HG03575 (cell line): ENCODE measurements around the gene TMEM52.

Experiments used
- ATAC-seq: cut with Tn5 transposase; IDR thresholded peaks from one replicate; pipeline ENCODE4 v1.9.1; 2021; ENCODE audit not compliant: unreplicated experiment, insufficient number of reproducible peaks, low FRiP score; ENCODE audit errors: extremely low read depth

The TMEM52 gene

DNA sequence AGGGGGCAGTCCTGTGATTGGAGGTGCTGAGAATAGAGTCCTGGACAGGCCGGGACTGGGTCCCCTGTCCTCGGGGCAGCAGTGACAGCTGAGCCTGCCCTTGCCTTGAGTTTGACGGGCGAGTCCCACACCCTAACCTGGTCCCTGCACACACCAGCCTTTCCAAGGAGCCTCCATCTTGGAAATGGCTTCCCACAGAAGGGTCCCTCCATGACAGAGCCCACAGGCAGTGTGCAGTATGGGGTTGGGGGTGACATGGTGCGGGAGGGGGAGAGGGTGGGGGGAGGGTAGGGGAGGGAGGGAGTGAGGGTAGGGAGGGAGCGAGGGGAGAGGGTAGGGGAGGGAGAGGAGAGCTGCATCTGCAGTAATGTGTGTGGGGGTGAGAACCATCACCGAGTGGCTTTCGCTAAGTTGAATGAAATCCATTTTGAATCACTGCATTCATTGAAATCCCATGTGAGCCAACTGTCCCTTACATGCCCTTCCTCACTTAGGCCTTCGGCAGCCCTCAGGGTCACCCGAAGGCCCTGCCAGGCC lies 10.1 kb upstream of the TMEM52 start:
- ATAC-seq = no peak

DNA sequence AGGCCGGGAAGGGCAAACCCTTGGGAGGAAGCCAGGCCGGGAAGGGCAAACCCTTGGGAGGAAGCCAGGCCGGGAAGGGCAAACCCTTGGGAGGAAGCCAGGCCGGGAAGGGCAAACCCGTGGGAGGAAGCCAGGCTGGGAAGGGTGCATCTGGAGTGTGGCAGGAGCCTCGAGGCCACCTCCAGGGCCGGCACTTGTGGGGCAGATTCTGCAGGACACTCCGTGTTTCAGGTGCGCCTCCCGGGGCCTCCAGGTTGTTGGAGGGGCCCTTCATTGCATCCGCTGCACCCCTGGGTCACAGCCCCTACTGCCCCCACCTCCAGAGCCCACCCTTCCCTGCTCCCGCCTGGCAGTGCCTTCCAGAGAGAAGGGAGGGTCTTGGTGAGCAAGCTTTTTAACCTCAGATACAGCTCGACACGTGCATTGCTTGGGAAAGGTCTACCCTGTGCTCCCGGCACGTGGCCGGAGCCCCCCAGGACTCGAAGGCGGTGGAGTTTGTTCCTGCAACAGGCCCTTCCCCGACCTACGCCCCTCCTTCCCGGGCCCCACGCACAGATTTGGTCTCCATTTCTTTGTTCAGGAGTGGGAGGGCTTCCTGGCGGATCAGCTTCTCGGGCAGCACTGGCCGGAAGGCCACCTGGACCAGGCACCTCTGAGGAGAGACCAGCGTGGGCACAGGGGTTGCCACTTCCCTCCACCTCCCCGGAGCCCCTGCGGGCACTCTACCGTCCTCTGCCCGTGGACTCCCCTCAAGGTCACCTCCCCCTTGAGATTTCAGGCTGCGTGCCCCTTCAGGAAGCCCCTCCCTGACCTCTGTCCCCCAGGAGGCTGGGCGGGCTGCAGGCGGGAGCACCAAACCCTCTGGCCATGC lies 9.4 kb upstream of the TMEM52 start:
- ATAC-seq = no peak

DNA sequence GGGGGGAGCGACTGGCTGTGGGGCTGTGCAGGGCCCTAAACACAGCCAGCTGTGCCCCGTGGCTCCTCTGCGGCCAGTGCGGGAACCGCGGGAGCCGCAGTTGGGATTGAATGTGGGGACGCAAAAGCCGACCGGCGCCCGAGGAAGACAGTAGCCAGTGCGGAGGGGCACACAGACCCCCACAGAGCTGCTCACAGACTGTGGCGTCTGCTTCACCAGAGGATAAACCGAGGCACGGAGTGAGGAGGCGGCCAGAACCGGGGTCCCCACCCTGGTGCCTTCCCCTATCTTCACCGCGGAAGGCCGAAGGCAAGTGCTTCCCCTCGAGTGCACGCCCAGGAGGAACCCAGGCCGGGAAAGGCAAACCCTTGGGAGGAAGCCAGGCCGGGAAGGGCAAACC lies 8.7 kb upstream of the TMEM52 start:
- ATAC-seq = no peak

DNA sequence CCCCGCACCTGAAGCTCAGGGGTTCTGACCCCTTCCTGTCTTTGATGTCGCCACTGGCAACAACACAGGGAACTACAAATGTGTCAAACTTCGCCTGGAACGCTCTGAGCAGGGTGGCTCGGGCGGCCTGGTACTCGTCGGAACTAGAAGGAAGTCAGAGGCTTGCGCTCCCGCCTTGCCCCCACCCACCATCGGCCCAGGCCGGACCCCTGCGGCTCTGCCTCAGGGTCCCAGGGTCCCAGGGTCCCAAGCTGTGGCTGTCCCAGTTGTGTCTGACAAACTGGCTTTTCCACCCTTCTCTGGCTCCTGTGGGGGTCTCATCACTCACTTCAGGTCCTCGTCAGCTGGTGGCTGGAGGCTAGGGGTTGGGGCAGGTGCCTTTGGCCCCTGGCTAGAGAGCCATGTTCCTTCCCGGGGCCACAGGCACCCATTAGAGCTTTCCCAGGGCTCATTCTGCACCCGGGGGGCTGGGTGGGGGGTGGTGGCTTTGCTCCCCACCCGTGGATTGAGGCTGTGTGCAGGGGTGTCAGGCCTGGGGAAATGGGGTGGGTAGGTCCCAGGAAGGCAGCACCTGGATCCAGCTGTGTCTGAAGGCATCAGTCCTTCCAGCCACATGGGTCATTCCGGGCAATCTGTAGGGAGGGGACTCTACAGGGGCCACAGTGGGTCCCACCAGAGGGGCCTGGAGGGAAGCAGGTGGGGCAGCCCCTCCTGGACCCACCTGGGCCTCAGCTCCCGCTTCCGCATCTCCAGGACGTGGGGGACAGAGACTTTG lies 8.0 kb upstream of the TMEM52 start:
- no peak for ATAC-seq

DNA sequence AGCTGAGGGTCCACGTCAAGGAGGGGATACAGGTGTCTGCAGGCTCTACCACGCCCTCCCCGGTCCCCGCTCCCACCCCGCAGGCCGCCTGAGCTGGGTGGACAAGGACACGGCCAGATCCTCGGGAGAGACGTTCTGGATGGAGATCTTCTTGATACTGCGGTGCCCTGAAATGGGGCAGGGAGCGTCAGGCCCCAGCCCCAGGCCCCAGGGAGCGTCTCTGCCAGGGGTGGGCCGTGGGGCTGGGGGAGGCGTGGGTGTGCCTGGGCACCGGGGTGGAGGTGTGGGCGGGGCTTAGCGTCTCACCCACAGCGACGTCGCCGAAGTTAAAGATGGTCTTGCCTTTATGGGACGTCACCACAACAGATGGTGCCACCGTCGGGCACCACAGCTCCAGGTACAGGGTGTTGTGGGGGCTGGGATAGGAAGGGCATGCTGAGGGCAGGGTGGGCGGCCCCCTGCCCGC lies 7.3 kb upstream of the TMEM52 start:
- ATAC-seq = no peak

DNA sequence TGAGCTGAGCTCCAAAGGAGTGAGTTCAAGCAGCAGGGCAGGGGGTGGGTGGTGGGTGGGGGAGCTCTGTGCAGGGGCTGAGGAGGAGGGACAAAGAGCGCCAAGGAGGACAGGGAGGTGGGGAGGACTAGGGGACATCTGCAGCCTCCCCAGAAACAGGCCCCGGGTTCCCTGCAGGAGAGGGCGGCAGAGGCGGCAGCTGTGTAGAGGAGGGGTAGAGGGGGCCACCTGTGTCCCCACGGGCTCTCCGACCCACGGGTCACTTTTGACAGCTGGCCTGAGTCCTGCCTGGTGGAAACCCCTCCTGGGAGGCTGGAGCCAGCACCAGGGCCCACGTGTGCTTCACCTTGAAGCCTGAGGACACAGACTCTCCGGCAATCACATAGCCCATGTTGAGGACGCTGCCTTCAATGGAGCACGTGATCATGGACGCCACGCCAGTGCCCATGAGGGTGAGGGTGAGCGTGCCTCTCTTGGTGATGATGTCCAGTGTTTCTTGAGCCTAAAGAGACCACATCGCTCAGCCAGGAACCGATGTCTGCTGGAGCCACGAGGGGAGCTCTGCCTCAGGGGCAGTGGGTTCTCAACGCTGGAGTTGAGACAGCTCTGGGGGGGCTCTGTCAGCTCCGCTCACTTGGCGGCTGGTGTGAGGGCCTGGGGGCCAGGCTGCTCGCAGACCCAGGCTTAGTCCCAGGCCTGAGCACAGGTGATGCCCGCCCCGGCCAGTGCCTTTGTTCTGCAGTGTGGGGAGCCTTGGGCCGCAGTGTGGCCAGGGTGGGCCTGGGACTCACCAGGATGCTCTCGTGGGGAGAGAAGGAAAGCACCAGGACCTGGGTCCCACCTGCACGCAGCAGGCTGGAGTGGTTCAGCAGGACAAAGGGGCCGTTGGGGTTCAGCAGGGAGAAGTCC lies 6.6 kb upstream of the TMEM52 start:
- ATAC-seq = no peak

DNA sequence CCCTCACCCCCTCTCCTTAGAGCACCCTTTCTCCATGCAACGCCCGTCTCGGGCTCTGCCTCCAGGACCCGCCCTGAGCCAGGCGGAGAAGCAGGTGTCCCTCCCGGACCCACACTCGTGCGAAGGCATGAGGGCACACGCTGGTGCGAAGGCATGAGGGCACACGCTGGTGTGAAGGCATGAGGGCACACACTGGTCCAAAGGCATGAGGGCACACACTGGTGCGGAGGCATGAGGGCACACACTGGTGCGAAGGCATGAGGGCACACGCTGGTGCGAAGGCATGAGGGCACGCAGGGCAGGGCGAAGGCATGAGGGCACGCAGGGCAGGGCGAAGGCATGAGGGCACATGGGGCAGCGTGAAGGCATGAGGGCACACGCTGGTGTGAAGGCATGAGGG lies 5.8 kb upstream of the TMEM52 start:
- ATAC-seq = no peak

DNA sequence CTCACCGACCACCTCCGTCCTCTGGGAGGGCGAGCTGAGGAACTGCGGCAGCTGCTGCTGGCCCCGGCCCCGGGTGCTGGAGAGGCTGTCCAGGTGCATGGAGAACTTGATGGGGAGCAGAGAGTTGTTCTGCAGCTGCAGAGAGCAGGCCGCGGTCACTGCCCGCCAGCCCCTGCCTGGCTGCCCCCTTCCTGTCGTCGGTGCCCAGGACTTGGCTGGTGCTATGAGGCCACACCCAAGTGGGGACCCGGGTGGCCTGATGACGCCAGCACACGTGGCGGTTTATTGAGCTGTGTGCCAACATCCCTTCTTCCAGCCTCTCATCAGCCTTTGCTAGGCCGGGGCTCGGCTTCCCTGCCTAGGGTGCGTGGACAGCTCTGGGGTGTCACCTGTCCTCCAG lies 5.3 kb upstream of the TMEM52 start:
- ATAC-seq = no peak

DNA sequence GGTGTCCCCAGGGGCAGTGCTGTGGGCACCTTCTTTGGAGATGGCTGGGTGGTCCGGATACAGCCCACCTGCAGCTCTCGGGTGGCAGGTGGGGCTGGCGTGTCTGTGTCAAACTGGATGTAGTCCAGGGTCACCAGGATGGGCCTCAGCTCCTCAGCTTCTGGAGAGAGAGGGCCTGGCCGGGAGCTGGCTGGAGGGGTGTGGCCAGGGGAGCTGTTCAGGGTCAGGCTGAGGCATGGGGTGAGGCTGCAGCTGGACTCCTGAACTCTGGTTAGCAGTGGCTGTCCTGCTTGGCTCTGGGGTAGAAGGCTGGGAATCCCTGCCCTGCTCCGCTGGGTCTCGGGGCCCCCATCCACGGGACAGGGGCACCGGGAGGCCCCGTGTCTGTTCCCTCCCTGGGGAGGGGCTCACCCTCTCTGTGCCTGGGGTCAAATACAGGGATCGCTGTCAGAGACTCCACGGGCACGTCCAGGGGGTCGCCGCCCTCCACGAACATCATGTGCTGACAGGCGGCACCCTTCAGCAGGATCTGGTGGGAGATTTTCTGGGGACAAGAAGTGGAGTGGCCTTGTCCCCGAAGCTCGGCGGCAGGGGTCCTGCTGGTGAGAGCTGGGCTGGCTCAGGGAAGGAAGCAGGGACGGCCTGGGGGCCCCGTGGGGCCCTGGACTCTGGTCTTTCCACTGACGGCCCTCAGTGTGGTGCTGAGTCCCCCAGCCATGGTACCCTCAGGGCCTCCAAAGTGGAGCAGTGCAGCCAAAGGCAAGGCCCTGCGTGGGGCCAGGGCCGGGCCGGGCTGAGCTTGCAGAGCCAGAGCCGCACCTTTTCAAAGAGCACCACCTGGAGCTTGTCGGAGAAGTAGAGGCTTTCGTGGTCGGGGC lies 4.1 kb upstream of the TMEM52 start:
- no peak for ATAC-seq

DNA sequence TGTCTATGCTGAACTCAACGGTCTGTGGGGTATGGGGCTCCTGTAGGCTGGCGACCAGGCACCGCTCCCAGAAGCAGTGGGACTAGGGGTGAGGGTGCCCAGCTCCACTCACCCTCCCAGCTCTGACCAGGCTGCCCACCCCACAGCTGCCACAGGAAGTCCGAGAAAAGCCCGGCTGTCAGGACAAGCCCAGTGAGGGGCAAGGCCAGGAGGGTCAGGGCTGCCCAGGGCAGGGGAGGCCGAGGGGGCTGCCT lies 3.5 kb upstream of the TMEM52 start:
- no peak for ATAC-seq

DNA sequence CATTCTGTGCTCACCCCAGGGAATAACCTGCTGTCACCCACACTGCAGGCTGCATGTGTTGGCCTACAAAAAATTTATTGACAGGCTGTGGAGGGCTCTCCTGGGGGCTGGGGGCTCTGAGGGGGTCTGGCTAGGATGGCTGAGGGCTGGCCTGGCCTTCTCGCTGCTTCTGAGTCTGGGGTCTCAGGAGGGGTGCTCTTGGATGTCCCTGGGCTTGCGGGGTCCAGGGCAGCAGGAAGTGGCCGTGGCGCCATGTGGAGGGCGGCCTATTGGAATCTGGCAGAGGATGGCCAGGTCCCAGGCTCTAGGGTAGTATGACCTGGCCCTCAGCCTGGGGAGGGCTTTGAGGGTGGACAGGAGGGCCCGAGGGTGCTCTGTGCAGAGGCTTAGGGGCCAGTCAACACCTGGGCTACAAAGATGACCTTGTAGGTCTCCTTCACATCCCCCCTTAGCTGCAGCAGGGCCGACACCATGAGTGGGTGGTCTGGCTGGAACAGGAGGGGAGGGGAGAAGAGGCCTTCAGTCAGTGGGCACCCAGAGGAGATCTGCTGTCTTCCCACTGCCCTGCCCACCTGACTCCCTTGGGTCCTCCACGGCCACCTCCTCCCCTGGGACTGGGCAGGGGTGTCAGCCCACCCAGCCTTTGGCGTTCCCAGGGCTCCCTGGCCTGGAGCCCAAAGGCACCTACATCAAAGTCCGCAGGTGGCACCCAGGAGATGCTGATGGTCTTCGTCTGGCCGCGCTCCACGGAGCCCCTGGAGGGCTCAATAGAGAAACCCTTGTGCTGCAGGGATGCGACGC lies 3.0 kb upstream of the TMEM52 start:
- no peak for ATAC-seq

DNA sequence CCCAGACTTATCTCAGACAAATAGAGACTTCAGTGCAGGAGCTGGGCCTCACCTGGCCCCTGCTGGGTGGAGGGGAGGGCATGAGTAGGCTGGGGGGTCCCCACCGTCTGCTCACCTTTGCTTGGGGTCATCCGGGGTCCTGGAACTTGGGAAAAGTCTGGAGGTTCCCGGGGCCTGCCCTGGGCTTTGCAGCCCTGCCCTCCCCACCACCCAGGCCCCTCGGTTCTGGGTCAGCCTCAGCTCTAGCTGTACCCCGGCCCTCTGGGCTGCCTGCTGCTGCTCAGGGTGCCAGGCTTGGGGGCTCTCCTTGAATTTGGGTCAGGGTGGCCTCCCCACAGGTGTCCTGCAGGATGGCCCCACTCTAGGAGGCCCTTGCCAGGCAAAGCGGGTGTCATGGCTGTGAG lies 2.4 kb upstream of the TMEM52 start:
- no peak for ATAC-seq

DNA sequence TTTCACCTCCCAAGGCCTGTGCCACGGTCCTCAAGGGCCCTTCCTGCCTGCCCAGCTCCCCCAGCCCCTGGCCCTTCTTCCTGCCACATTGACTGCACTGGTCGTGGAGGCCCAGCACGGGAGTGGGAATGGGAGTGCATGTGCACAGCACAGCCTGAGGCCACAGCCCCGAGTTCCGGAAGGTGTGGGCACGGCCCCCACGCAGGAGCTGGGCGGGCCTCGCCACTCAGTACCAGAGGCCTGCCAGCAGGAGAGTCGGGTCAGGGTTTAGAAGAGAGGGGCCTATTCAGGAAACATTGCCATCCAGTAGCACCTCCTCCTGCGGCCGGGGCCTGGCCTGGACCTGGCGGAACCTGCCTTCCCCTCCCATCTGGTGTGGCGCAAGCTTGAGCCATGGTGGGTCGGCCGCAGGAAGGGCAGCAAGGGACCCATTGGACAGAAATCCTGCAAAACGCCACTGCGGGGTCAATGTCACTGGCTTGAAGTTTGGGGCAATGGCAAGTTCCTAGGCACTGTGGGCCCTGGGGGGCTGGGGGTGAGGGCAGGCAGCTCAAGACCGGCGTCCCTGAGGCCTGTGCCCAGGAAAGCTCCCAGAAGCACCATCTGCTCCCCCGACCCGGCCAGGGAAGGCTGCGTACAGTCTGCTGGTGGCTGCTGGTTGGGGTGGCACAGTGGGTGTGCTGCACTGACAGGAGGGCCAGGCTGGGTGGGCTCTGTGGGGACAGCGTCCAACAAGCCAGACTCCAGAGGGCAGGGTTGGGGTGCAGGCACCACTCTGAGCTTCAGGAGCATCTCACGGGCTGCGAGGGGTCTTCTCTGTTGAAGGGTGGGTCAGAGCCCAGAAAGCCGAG lies 1.8 kb upstream of the TMEM52 start:
- ATAC-seq = no peak

DNA sequence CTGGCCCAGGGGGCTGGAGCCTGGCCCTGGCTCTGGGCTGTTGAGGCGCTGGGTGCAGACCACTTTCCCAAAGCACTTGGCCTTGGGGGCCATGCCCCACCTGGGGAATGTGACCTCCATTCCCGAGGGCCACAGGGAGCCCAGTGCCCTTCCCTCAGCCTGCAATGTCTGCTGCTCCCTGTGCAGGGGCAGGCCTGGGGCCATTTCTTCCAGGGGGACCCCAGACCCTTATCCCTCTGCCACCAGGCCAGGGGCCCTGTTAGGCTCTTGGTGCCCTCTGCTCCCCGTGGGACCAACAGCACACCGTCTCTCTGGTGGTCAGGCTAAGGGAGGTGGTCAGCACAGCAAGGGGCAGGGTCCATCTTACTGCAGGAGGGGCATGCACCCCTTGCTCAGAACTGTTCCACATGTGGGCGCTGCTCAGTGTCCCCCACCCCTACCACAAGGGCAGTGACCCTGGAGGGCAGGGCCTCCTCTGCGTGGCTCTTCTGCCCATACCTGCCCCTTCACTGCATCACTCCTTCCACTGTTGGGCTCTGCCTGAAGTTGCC lies 1.1 kb upstream of the TMEM52 start:
- no peak for ATAC-seq

DNA sequence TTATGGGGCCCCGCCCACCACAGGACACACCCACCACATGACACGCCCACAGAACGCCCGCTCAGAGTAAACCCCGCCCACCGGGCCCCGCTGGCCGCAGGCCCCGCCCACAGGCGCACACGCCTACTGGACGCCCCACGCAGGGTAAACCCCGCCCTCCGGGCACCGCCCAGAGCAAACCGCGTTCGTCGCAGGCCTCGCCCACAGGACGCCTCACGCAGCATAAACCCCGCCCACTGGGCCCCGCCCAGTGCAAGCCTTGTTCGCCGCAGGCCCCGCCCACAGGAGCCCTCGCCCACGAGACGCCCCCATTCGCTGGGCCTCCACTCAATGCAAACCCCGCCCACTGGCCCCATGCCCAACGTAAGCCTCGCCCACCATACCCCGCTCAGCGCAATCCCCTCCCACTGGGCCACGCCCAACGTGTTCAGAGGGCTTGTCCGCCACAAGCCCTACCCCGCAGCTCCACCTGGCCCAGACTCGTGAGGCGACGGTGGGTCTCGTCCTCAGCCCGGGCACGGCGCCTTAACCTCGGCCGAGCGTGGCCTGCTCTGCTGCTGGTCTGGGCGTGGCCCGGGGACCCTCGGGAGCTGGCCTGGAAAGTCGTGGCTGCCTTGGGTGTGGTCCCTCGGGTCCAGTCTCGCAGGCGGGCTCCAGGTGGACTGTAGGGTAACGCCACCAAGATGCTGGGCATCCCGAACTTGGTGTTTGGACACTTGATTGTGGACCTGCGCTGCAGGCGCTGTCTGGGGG lies 401 bp upstream of the TMEM52 start:
- peak; percentile 37 for ATAC-seq
